ENCODE data around the gene PLEKHM1. TPM values are rescaled to one million over a fixed set of nuclear protein-coding genes. Genes with fewer than 3 reads are reported as not detected.
"Not testable (repeated sequence)": the region's sequence is repeated elsewhere in the genome, so short reads cannot be mapped to it uniquely, and the experiment has no call there.

Gene PLEKHM1
- 100 to 1,000 TPM in 1 of 4 donors, 10 to 100 TPM in 3; 45.4 to 130 (median 71.7) TPM for total RNA-seq

- H3K9me3 ChIP-seq, H3K36me3 ChIP-seq, H3K27me3 ChIP-seq: not testable (repeated sequence)
- TF ChIP-seq POLR2A (IDR thresholded peaks at IDR 0.05): peak; percentile 89 to 92
- Histone ChIP-seq H3K27ac (peak within 1 kb of the TSS; percentile 89 to 94 (median 90)), H3K4me1 (peaks cover 0 to 16% (median 2%) of the 10 kb centered on the region in 4 donors), H3K4me3 (peak within 1 kb of the TSS; percentile 64 to 85 (median 76))
- DNase-seq: peak; percentile 85 to 95 (median 90)
Observed at GRCh38 chr17:45490615-45491433, at the start of gene PLEKHM1. TSS of gene PLEKHM1 (minus strand) at chr17:45490721. CDS start at chr17:45482484, 8,237 bp downstream.

DNA sequence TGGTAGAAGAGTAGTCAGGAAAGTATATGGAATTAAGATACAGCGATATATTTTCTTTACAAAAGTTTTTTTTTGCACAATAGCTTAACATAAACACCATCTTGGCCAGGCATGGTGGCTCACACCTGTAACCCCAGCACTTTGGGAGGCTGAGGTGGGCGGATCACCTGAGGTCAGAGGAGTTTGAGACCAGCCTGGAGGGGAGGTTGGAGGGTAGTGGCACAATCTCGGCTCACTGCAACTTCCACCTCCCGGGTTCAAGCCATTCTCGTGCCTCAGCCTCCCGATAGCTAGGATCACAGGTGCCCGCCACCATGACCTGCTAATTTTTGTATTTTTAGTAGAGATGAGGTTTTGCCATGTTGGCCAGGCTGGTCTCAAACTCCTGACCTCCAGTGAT is 47.6 kb upstream of the PLEKHM1 start:
- not testable (repeated sequence) for H3K27ac ChIP-seq, H3K4me3 ChIP-seq, DNase-seq, H3K27me3 ChIP-seq, H3K9me3 ChIP-seq, H3K4me1 ChIP-seq, H3K36me3 ChIP-seq

DNA sequence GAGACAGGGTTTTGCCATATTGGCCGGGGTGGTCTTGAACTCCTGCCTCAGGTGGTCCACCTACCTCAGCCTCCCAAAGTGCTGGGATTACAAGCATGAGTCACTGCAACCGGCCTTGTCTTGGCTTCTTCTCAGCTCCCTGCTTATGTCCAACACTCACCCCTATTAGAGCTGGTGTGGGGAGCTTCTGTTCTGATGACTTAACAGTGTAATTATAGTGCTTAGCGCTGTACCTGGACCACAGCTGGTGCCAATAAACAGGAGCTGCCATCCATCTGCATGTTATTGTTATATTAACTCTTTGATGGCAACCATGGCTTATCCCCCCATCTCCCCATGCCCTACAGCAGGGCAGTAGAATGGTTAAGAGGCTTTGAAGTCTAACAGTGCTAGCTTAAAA is 15.6 kb upstream of the PLEKHM1 start:
- not testable (repeated sequence) for H3K27me3 ChIP-seq, H3K9me3 ChIP-seq, H3K27ac ChIP-seq, H3K4me3 ChIP-seq, H3K36me3 ChIP-seq, DNase-seq, H3K4me1 ChIP-seq

DNA sequence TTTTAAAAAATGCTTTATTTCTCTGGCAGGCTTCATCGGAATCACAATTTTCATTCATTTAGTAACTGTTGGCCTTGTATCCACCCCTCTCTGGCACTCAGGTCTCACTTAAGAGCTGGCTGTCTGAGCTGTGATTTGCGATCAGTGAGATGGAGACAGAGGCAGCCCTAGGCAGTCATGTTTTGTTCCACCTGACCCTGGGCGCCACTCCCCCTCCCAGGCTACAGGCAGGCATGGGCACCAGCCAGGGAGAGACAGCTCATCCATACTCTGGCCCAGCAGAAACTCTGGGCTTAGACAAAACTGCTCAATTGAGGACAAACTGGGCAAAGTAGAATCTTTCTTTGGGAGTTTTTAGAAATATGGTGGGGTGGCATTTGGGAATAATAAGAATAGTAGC is 14.7 kb upstream of the PLEKHM1 start:
- not testable (repeated sequence) for H3K36me3 ChIP-seq, DNase-seq, H3K27ac ChIP-seq, H3K27me3 ChIP-seq, H3K4me1 ChIP-seq, H3K9me3 ChIP-seq, H3K4me3 ChIP-seq

DNA sequence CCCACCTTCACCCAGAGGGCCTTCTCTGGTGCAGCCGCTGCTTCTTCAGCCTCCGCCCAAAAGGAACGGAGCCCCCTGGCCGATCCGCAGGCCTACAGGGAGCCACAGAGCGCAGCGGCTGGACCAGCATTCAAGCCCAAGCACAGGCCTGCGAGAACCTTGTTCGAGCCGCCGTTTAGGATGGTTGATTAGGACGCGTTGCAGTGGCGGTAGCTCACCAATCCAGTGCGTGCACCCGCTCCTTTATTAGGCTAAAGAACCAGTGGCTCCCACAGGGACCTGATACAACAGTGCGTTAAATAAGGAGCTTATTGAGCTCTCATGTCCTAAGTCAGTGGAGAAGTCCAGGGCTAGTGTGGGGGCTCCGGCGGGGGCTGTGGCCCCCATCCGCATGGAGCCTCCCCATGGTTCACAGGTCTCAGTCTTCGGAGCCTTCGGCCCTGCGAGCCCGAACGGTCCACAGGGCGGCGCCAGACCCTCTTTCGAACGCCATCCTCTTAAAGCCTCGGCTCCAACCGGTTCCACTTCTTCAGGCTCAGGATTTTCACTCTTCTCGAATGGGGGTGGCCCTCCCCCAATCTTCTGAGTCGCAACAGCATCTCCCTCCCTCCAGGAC is 10.7 kb upstream of the PLEKHM1 start:
- not testable (repeated sequence) for DNase-seq, H3K4me3 ChIP-seq, H3K27me3 ChIP-seq, H3K36me3 ChIP-seq, H3K9me3 ChIP-seq, H3K27ac ChIP-seq, H3K4me1 ChIP-seq
- peak in 3 of 6 experiments; percentile 12 to 27 (median 15) for TF ChIP-seq CTCF (IDR thresholded peaks at IDR 0.05)

- not testable (repeated sequence) for H3K4me3 ChIP-seq, H3K9me3 ChIP-seq, H3K27ac ChIP-seq, H3K36me3 ChIP-seq, H3K27me3 ChIP-seq, DNase-seq, H3K4me1 ChIP-seq
Observed at GRCh38 chr17:45500478-45500877, 10.0 kb upstream of the PLEKHM1 start.

- H3K27ac ChIP-seq, H3K4me3 ChIP-seq, H3K27me3 ChIP-seq: not testable (repeated sequence)
Observed at GRCh38 chr17:45499208-45499607, 8.7 kb upstream of the PLEKHM1 start.

DNA sequence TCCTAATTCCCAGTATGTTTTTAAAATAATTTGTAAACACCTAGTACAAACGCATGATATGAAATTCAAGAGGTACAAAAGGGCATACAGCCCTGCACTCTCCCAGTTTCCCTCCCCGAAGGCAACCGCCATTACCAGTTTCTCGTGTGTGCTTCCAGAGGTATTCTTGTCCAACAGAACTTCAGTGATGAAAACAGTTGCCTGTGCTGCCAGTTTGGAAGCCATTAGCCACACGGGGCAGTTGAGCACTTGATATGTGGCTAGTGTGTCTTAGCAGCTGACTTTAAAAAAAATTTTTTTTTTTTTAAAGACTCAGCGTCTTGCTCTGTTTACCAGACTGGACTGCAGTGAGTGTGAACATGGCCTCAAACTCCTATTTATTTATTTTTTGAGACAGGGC is 7.9 kb upstream of the PLEKHM1 start:
- not testable (repeated sequence) for H3K27me3 ChIP-seq, H3K36me3 ChIP-seq, H3K9me3 ChIP-seq, H3K4me1 ChIP-seq, H3K4me3 ChIP-seq, DNase-seq, H3K27ac ChIP-seq

More at GRCh38 chr17:45499208-45499607, 8.7 kb upstream of the PLEKHM1 start:
- not testable (repeated sequence) for H3K4me1 ChIP-seq, H3K36me3 ChIP-seq, H3K9me3 ChIP-seq, DNase-seq

DNA sequence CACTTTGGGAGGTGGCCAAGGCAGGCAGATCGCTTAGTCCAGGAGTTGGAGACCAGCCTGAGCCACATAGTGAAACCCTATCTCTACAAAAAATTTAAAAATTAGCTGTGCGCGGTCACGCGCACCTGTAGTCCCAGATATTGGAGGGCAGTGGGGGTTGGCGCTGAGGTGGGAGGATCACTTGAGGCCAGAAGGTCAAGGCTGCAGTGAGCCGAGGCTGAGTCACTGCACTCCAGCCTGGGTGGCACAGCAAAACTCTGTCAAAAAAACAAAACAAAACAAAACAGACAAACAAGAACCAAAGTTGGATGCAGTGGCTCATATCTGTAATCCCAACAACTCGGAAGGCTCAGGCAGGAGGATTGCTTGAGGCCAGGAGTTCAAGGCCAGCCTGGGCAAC is 6.9 kb upstream of the PLEKHM1 start:
- not testable (repeated sequence) for H3K4me1 ChIP-seq, H3K27me3 ChIP-seq, H3K36me3 ChIP-seq, H3K4me3 ChIP-seq, DNase-seq, H3K27ac ChIP-seq, H3K9me3 ChIP-seq

DNA sequence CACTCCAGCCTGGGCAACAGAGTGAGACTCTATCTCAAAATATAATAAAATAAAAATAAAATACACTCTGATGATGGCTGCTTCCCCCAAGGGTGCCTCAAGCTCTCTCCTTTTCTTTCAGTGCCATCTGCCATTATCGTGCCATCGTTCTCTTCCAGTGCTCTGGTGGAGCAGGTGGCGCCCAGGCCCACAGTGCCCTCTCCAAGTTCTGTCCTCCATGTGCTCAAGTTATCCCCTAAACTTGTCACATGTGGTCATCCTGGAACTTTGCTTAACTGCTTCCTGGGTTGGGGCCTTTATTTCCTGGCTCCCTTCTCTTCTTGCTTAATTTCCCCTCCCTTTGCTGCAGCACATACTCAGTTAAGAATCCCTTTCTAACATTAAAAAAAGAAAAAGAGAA is 6.0 kb upstream of the PLEKHM1 start:
- not testable (repeated sequence) for H3K4me3 ChIP-seq, H3K36me3 ChIP-seq, H3K27me3 ChIP-seq, H3K27ac ChIP-seq, H3K4me1 ChIP-seq, H3K9me3 ChIP-seq, DNase-seq

DNA sequence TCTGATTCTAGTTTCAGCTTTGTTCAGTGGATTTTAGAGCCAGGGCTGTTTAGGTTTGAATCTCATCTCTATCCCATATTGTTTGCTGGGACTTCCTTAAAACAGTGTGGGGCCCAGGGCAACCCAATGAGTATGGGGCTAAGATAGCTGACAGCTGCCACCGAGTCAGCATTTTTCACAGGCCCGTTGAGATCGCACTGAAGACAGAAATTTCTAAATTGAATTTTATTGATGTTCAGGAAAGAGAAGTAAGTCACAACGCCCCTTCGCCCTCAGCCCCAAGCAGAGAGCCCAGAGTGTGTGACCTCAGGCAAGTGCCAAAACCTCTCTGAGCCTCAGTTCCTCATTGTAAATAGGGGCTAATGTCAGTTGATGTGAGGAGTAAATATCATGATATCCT is 4.0 kb upstream of the PLEKHM1 start:
- not testable (repeated sequence) for H3K4me1 ChIP-seq, H3K27ac ChIP-seq, H3K4me3 ChIP-seq, H3K9me3 ChIP-seq, DNase-seq, H3K27me3 ChIP-seq, H3K36me3 ChIP-seq

DNA sequence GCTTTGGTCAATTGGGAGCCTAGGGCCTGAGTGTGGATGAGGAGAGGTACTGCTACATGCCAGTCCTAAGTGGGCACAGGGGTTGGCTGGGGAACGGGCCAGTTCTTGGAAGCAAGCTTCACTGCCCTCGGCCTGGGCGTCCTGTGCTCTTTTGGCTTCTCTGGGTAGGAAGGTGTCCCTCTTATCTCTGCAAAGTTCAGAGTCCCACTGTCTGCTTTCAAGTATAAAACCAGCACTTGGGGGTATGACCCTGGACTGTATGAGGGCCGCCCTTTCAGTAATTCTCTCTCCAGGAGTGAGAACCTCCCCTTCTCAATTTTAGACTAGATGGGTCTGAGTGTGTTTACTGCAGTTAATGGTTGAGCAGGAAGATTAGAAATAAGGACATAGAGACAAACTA is 1.6 kb upstream of the PLEKHM1 start:
- not testable (repeated sequence) for H3K27ac ChIP-seq, H3K36me3 ChIP-seq, H3K9me3 ChIP-seq, H3K27me3 ChIP-seq, DNase-seq, H3K4me3 ChIP-seq
- H3K4me1 ChIP-seq: peaks cover 0 to 16% (median 2%) of the 10 kb centered on the region in 4 donors

GRCh38 chr17:45490198-45490597 is 323 bp downstream of the PLEKHM1 start:
- H3K9me3 ChIP-seq, H3K36me3 ChIP-seq, H3K27me3 ChIP-seq: not testable (repeated sequence)
- Histone ChIP-seq H3K4me3 (peak overlapping the region; percentile 64 to 85 (median 76)), H3K4me1 (peaks cover 0 to 16% (median 2%) of the 10 kb centered on the region in 4 donors), H3K27ac (peak overlapping the region; percentile 89 to 94 (median 90))
- DNase-seq: peak; percentile 27 to 59 (median 57)

DNA sequence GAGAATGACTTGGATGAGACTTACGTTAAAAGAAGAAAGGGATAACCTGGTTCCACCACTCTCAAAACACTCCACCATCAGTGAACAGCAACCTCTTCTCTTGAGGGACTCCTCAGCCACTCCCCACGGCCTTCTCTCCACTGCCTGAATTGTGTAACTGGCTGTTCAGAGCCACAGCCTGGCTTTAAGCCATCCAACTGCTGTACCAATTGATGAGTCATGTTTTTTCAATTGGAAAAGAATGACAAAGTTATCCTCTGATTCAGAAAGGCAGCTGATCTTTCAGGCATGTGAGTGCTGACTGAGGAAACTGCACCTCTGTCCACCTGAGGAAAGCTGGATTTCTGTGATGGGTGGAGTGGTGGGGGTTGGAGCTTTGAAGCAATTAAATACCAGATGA is 2.8 kb downstream of the PLEKHM1 start:
- not testable (repeated sequence) for H3K9me3 ChIP-seq, H3K4me3 ChIP-seq, H3K27me3 ChIP-seq, H3K36me3 ChIP-seq
- peak in 1 of 3 donors; percentile 83 for DNase-seq
- peak overlapping the region in 3 of 4 donors; percentile 32 to 61 (median 61) for H3K27ac ChIP-seq
- peaks cover 0 to 16% (median 2%) of the 10 kb centered on the region in 4 donors for H3K4me1 ChIP-seq

All from Peyer's patch (tissue), 4 donors.